ENCODE data around the gene RNF145.

DNA sequence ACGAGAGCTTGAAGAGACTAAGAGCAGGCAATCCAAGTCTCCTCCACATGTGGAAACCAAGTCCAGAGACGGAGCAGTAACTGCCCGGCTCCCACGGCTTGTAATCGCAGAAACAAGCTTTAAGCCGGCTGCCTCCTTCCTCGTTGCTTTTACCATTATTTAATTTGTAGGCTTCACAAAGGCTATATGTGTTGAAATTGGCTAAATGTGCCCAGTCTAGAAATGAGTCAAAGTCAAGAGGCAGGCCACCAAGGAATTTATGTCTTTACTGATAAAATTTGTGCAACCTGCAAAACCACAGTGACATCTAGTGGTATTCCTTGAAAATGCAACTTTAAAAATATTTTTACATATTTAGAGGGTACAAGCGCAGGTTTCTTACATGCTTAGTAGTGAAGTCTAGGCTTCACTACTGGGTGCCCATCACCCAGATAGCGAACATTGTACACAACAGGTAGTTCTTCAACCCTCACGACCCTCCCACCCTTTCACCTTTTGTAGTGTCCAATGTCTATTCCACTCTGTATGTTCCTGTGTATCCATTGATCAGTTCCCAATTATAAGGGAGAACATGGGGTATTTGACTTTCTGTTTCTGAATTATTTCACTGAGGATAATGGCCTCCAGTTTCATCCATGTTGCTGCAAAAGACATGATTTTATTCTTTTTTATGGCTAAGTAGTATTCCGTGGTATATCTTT is 76.2 kb downstream of the RNF145 start:
- TF ChIP-seq, protein P1, sequence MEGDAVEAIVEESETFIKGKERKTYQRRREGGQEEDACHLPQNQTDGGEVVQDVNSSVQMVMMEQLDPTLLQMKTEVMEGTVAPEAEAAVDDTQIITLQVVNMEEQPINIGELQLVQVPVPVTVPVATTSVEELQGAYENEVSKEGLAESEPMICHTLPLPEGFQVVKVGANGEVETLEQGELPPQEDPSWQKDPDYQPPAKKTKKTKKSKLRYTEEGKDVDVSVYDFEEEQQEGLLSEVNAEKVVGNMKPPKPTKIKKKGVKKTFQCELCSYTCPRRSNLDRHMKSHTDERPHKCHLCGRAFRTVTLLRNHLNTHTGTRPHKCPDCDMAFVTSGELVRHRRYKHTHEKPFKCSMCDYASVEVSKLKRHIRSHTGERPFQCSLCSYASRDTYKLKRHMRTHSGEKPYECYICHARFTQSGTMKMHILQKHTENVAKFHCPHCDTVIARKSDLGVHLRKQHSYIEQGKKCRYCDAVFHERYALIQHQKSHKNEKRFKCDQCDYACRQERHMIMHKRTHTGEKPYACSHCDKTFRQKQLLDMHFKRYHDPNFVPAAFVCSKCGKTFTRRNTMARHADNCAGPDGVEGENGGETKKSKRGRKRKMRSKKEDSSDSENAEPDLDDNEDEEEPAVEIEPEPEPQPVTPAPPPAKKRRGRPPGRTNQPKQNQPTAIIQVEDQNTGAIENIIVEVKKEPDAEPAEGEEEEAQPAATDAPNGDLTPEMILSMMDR (IDR thresholded peaks at IDR 0.05) = peak; percentile 52 to 69 (median 53)
- TF ChIP-seq POLR2A (IDR thresholded peaks at IDR 0.05) = no peak
